Spleen (tissue), 7 donors: ENCODE measurements around the gene KCNJ10.

Experiments
- POLR2A ChIP-seq, 3 donors: fragments of 450-650 bp; IDR thresholded peaks; one replicate each; pipeline ENCODE4 v1.5.1; 2017; ENCODE audit warnings: antibody characterized with exemption in 3 of 3, mild to moderate bottlenecking in 1 of 3
- POLR2AphosphoS5 ChIP-seq, 3 donors: sonication (generic); formaldehyde crosslinking; IDR thresholded peaks; one replicate each; pipeline ENCODE4 v1.5.1; 2017; ENCODE audit warnings: antibody characterized with exemption in 3 of 3
- TF ChIP-seq, protein P1 (sequence below), 11 experiments: fragments of 200-600 bp in 7 of 11; fragments of 450-650 bp in 4 of 11; sonication (generic) in 4 of 11; IDR thresholded peaks in 8 of 11; conservative IDR thresholded peaks in 3 of 11; 1 replicate in 7 of 11; 2 replicates in 4 of 11; pipeline versions ENCODE4 v1.4.0 to v1.8.0; 2016 to 2021; ENCODE audit warnings: antibody characterized with exemption in 11 of 11, inconsistent platforms in 4 of 11, mild to moderate bottlenecking in 1 of 11
- donor health status: DM: no; HTN: no; CAD: no; lungs with moderate emphysema.
- donor health status: DM: no; HTN: no; CAD: no.
- donor health status: DM: no; HTN: no; CAD: no.

- TF ChIP-seq, protein P1, sequence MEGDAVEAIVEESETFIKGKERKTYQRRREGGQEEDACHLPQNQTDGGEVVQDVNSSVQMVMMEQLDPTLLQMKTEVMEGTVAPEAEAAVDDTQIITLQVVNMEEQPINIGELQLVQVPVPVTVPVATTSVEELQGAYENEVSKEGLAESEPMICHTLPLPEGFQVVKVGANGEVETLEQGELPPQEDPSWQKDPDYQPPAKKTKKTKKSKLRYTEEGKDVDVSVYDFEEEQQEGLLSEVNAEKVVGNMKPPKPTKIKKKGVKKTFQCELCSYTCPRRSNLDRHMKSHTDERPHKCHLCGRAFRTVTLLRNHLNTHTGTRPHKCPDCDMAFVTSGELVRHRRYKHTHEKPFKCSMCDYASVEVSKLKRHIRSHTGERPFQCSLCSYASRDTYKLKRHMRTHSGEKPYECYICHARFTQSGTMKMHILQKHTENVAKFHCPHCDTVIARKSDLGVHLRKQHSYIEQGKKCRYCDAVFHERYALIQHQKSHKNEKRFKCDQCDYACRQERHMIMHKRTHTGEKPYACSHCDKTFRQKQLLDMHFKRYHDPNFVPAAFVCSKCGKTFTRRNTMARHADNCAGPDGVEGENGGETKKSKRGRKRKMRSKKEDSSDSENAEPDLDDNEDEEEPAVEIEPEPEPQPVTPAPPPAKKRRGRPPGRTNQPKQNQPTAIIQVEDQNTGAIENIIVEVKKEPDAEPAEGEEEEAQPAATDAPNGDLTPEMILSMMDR (IDR thresholded peaks at IDR 0.05 in 8 of 11, conservative IDR thresholded peaks at IDR 0.05 in 3 of 11), result no peak
- no peak for TF ChIP-seq POLR2A (IDR thresholded peaks at IDR 0.05)
- no peak for TF ChIP-seq POLR2AphosphoS5 (IDR thresholded peaks at IDR 0.05)
These were observed 19.3 kb downstream of the KCNJ10 start for GRCh38 chr1:160050619-160051018.
